Activated CD4-positive, alpha-beta T cell treated with anti-CD3 and anti-CD28 coated beads, Interleukin-2, amount 50 U/mL, for 48 hours (primary cell): Measurements from ENCODE around the gene HELQ.

ENCODE experiments used
- DNase-seq, 2 experiments: peaks; one replicate each; pipeline ENCODE4 v3.0.0-alpha.2; 2020

The HELQ gene

DNA sequence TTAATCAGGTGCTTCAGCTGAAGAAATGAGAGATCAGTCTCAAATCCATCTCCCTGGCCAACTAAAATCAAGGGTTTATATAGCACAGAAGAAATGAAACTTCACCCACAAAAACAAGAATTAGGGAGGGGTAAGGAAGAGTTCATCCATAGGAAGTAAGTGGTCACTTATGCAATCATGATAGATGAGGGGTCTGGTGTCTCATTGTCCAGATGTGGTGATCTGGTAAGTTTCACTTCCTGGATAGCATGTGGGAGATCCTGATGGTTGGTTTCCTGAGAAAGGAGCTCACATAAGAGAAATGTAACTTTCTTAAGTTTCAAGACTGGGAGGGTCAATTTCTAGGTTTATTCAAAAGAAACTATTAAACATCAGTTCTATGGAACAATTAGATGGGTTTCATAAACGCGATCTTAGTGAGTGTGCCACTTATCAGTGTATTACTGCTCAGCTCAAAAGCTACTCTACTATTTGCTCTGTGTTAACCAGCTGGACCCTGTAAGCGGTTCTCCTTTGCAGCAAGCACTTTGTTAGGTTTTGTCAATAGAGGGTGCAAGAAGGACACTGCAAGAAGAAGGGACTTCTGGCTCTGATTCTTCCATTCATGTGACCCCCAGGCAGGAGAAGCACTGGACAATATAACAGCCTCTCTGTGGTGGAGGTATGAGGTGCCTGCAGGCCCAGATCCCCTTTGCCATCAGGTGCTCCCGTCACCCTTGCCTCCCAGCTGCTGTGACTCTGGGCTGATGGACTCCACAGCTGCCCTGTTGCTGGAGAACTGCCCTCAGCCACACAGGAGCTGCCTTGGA, 85.6 kb downstream of the HELQ start:
- no peak for DNase-seq

DNA sequence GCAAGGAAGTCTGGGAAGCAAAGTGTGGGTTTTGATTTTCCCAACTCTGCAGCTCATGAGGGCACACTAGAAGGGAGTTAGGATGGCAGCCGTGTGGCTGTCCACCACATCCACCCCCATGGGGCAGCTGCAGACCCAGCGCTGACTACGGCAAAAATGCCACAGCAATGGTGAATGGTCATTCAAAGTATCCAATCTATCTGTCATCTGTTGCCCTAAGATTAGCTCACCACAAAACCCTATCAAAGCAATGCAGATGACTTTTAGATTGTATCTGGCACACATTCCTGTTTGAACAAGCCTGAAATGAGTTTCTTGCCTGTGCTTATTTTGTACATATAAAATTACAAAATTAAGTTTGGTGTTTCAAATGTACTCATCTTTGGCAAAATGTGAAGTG, 91.3 kb downstream of the HELQ start:
- no peak for DNase-seq

DNA sequence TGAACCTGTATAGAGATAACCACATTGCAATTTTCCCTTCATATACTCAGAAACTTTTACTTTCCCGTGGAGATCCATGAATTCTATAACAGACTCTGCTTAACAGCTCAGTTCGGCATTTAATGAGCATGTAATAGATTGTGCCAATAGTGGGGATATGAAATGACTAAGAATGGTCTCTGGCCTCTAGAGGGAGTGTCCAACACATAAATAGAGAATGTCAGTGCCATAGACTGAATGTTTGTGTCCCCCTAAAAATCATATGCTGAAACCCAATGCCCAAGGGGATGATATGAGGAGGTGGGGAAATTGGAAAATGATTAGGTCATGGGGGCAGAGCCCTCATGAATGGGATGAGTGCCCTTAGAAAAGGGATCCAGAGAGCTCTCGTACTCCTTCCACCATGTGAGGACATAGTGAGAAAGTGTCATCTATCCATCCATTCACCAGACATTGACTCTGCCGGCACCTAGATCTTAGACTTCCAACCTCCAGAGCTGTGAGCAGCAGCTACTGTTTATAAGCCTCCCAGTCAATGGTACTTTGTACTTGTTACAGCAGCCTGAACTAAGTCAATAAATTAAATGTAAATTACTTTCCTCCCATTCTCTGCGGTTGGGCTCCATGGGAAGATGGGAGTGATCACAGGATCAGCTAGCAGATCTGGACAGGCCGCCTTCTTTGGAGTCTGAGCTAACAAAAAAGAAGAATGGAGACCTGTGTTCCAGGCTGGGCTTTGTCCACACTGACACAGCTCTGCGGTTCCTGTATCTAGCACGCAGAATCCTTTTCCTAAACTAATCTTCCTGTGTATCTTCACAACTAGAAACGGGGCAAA, 92.9 kb downstream of the HELQ start:
- DNase-seq = no peak

DNA sequence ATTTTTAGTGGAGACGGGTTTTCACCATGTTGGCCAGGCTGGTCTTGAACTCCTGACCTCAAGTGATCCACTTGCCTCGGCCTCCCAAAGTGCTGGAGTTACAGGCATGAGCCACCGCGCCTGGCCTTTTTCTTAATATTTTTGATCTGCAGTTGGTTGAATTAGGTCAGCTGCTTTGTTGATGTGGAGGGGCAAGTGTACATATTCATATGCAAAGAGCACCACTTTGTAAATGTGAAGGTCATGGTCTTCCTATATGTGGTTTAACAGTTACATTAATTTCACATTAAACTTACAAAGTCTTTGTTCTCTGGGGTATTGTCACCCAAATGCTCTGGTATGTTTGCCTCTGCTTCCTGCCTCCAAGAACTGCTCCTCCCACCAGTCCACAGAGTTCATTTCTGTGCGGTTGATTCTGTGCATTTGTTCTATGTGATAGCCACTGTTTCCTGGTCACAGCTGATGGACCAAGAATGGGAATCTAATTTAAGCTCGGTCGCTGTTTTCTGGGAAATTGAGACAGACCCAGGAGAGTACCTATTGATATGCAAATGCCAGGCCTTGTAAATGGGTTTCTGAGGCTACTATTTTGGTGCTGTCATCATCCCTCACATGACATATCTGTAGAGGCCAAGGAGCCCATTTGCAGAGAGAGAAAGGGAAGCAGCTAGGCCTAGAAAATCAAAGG, 94.1 kb downstream of the HELQ start:
- no peak for DNase-seq

DNA sequence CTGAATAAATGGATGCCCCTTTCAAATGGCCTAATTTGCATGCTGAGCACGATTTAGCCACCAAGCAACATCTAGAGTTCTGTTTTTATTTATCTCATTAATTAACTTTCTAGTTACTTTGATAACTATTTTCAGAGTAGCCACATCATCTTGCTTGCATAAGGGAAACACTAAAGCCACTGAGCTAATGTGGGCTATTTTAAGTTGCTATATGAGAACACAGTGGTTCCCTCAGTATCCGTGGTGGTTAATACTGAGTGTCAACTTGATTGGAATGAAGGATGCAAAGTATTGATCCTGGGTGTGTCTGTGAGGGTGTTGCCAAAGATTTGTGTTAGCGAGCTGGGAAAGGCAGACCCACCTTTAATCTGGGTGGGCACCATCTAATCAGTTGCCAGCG, 95.6 kb downstream of the HELQ start:
- no peak for DNase-seq

DNA sequence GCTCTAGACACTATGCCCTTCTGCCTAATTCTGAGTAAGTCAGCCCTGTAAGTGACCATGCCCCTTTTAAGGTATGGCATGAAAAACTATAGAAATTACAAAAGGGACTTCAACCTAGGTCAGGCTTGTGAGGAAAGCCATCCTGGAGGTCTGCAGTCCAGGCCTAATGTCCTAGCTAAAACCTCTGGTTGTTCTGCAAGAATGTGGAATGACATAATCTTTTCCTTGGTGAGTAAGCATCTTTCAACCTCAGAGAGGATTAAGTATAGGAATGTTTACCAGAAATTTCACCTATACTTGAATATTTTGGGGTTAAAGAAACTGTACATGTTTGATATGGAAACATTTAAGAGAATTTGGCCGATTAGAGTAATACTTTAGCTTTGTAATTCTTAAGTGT, 97.2 kb downstream of the HELQ start:
- no peak for DNase-seq
